Measurements from ENCODE around the gene OGG1. TPM values are rescaled to one million over a fixed set of nuclear protein-coding genes. Genes with fewer than 3 reads are reported as not detected.

Gene OGG1
- total RNA-seq, 4 donors from 2014 or later: 51.2 to 163 (median 74.1) TPM

GRCh38 chr3:9754678-9755077, 4.9 kb downstream of the OGG1 start:
- Histone ChIP-seq H3K4me1 (peaks cover 0 to 19% (median 11%) of the 10 kb centered on the region in 4 donors), H3K9me3 (no peaks in the 10 kb centered on the region), H3K36me3 (peaks cover 0 to 63% (median 0%) of the 10 kb centered on the region in 3 donors), H3K27ac (no peak overlapping the region), H3K27me3 (no peaks in the 10 kb centered on the region), H3K4me3 (no peak overlapping the region)
- no peak for DNase-seq
- no peak for TF ChIP-seq CTCF (IDR thresholded peaks at IDR 0.05)
- no peak for TF ChIP-seq POLR2A (IDR thresholded peaks at IDR 0.05)

- Histone ChIP-seq H3K27ac (no peak overlapping the region), H3K36me3 (peaks cover 0 to 67% (median 0%) of the 10 kb centered on the region in 3 donors), H3K27me3 (no peaks in the 10 kb centered on the region), H3K9me3 (no peaks in the 10 kb centered on the region), H3K4me3 (no peak overlapping the region), H3K4me1 (peaks cover 0 to 6% (median 2%) of the 10 kb centered on the region in 4 donors)
- no peak for DNase-seq
- TF ChIP-seq CTCF (IDR thresholded peaks at IDR 0.05): no peak
- no peak for TF ChIP-seq POLR2A (IDR thresholded peaks at IDR 0.05)
These were observed 7.7 kb downstream of the OGG1 start for GRCh38 chr3:9757427-9757826.

GRCh38 chr3:9760779-9761505, 11.2 kb downstream of the OGG1 start:
- H3K9me3 ChIP-seq: no peaks in the 10 kb centered on the region
- H3K27me3 ChIP-seq: no peaks in the 10 kb centered on the region
- H3K4me1 ChIP-seq: no peaks in the 10 kb centered on the region
- TF ChIP-seq CTCF (IDR thresholded peaks at IDR 0.05): no peak
- TF ChIP-seq POLR2A (IDR thresholded peaks at IDR 0.05): no peak
- no peak overlapping the region for H3K27ac ChIP-seq
- no peak for DNase-seq
- H3K36me3 ChIP-seq: peaks cover 0 to 46% (median 0%) of the 10 kb centered on the region in 3 donors
- H3K4me3 ChIP-seq: no peak overlapping the region

GRCh38 chr3:9761919-9762318, 12.2 kb downstream of the OGG1 start:
- H3K4me1 ChIP-seq: no peaks in the 10 kb centered on the region
- no peak overlapping the region for H3K4me3 ChIP-seq
- TF ChIP-seq CTCF (IDR thresholded peaks at IDR 0.05) (no peak), POLR2A (IDR thresholded peaks at IDR 0.05) (no peak)
- DNase-seq: no peak
- H3K9me3 ChIP-seq: no peaks in the 10 kb centered on the region
- peaks cover 0 to 37% (median 0%) of the 10 kb centered on the region in 3 donors for H3K36me3 ChIP-seq
- no peak overlapping the region for H3K27ac ChIP-seq
- no peaks in the 10 kb centered on the region for H3K27me3 ChIP-seq

GRCh38 chr3:9762871-9763270, 13.1 kb downstream of the OGG1 start:
- Histone ChIP-seq H3K9me3 (no peaks in the 10 kb centered on the region), H3K36me3 (peaks cover 0 to 27% (median 0%) of the 10 kb centered on the region in 3 donors), H3K4me1 (no peaks in the 10 kb centered on the region), H3K4me3 (no peak overlapping the region), H3K27me3 (no peaks in the 10 kb centered on the region), H3K27ac (no peak overlapping the region)
- DNase-seq: no peak
- TF ChIP-seq CTCF (IDR thresholded peaks at IDR 0.05): no peak
